OCI-LY3 (cell line): Measurements from ENCODE around the gene NPC1L1.

Experiments
- H2AFZ ChIP-seq: fragments of 200-600, 300-600 bp; shearing (Covaris generic); 2 replicates; pipeline ENCODE4 v1.6.0; 2014; ENCODE audit warnings: antibody characterized with exemption, low read depth, low read length
- H3K27ac ChIP-seq: fragments of 200-600, 300-600 bp; sonication (generic); 2 replicates; pipeline ENCODE4 v1.5.1; 2014; ENCODE audit warnings: mild to moderate bottlenecking, low read length, moderate library complexity, mixed read lengths
- H3K27me3 ChIP-seq: fragments of 200-600, 300-600 bp; sonication (generic); 2 replicates; pipeline ENCODE4 v1.6.1; 2014; ENCODE audit warnings: low read depth, low read length, mixed read lengths
- H3K36me3 ChIP-seq: fragments of 200-600, 300-600 bp; sonication (generic); replicated peaks from 2 replicates; pipeline ENCODE3; 2014; ENCODE audit warnings: low read depth, low read length, mixed read lengths
- H3K4me1 ChIP-seq: fragments of 300-600, 200-600 bp; sonication (generic); 2 replicates; pipeline ENCODE4 v1.6.1; 2014; ENCODE audit warnings: low read length, mixed read lengths
- H3K4me2 ChIP-seq: fragments of 200-600, 300-600 bp; sonication (generic); 2 replicates; pipeline ENCODE4 v1.6.1; 2014; ENCODE audit warnings: low read length, mixed read lengths
- H3K4me3 ChIP-seq: fragments of 300-600, 200-600 bp; sonication (generic); 2 replicates; pipeline ENCODE4 v1.5.1; 2014; ENCODE audit warnings: antibody characterized with exemption, mild to moderate bottlenecking, low read length, moderate library complexity
- H3K79me2 ChIP-seq: fragments of 300-600, 200-600 bp; shearing (Covaris generic); 2 replicates; pipeline ENCODE4 v1.6.1; 2014; ENCODE audit warnings: mild to moderate bottlenecking, low read length, mixed read lengths
- H3K9ac ChIP-seq: fragments of 300-600, 200-600 bp; shearing (Covaris generic); 2 replicates; pipeline ENCODE4 v1.6.0; 2014; ENCODE audit warnings: mild to moderate bottlenecking, low read length, moderate library complexity
- H3K9me3 ChIP-seq: fragments of 200-600, 300-600 bp; shearing (Covaris generic); 2 replicates; pipeline ENCODE4 v1.6.1; 2014; ENCODE audit warnings: low read length, mixed read lengths; ENCODE audit not compliant: insufficient read depth
- H4K20me1 ChIP-seq: fragments of 200-600, 300-600 bp; sonication (generic); 2 replicates; pipeline ENCODE4 v1.6.1; 2016; ENCODE audit warnings: low read length, mixed read lengths; ENCODE audit not compliant: insufficient read depth
- CTCF ChIP-seq: fragments of 200-600, 300-600 bp; sonication (generic); IDR thresholded peaks from 2 replicates; pipeline ENCODE4 v1.5.1; 2014; ENCODE audit warnings: antibody characterized with exemption, low read length, low read depth
- EZH2phosphoT487 ChIP-seq: fragments of 200-600 bp; shearing (Covaris generic); IDR thresholded peaks from 2 replicates; pipeline ENCODE4 v1.6.1; 2018; ENCODE audit warnings: antibody characterized with exemption, mixed run types, low read depth

NPC1L1 gene

GRCh38 chr7:44498230-44498954, 42.7 kb downstream of the NPC1L1 start:
- Histone ChIP-seq H3K79me2 (no peaks in the 10 kb centered on the region), H3K4me1 (no peaks in the 10 kb centered on the region), H3K36me3 (no peaks in the 10 kb centered on the region), H4K20me1 (no peaks in the 10 kb centered on the region), H3K4me2 (no peak overlapping the region), H3K9ac (no peak overlapping the region), H3K9me3 (no peaks in the 10 kb centered on the region), H3K27me3 (no peaks in the 10 kb centered on the region), H3K4me3 (no peak overlapping the region), H3K27ac (no peak overlapping the region), H2AFZ (no peak overlapping the region)
- TF ChIP-seq CTCF = no peak
- no peak for TF ChIP-seq EZH2phosphoT487

GRCh38 chr7:44497155-44498027, 43.7 kb downstream of the NPC1L1 start:
- Histone ChIP-seq H3K9me3 (no peaks in the 10 kb centered on the region), H3K27ac (no peak overlapping the region), H3K4me1 (no peaks in the 10 kb centered on the region), H3K79me2 (no peaks in the 10 kb centered on the region), H2AFZ (no peak overlapping the region), H3K4me2 (no peak overlapping the region), H3K36me3 (no peaks in the 10 kb centered on the region), H3K9ac (no peak overlapping the region), H4K20me1 (no peaks in the 10 kb centered on the region), H3K4me3 (no peak overlapping the region), H3K27me3 (no peaks in the 10 kb centered on the region)
- TF ChIP-seq CTCF (no peak), EZH2phosphoT487 (no peak)

- Histone ChIP-seq H2AFZ (no peak overlapping the region), H3K79me2 (no peaks in the 10 kb centered on the region), H3K27ac (no peak overlapping the region), H3K4me2 (no peak overlapping the region), H4K20me1 (no peaks in the 10 kb centered on the region), H3K4me1 (peaks cover 1% of the 10 kb centered on the region; the same call in 1 of the 2 replicates), H3K9me3 (no peaks in the 10 kb centered on the region), H3K9ac (no peak overlapping the region), H3K27me3 (no peaks in the 10 kb centered on the region), H3K4me3 (no peak overlapping the region), H3K36me3 (no peaks in the 10 kb centered on the region)
- no peak for TF ChIP-seq CTCF
- TF ChIP-seq EZH2phosphoT487 = no peak
Observed at GRCh38 chr7:44496385-44496784, 44.7 kb downstream of the NPC1L1 start.

- H3K4me2 ChIP-seq = no peak overlapping the region
- no peak for TF ChIP-seq EZH2phosphoT487
- no peak for TF ChIP-seq CTCF
- H2AFZ ChIP-seq = no peak overlapping the region
- peaks cover 4% of the 10 kb centered on the region; the same call in 1 of the 2 replicates for H3K4me1 ChIP-seq
- no peak overlapping the region for H3K4me3 ChIP-seq
- H3K36me3 ChIP-seq = no peaks in the 10 kb centered on the region
- H3K27me3 ChIP-seq = no peaks in the 10 kb centered on the region
- peaks cover 4% of the 10 kb centered on the region for H3K79me2 ChIP-seq
- no peak overlapping the region for H3K27ac ChIP-seq
- no peak overlapping the region for H3K9ac ChIP-seq
- H3K9me3 ChIP-seq = no peaks in the 10 kb centered on the region
- no peaks in the 10 kb centered on the region for H4K20me1 ChIP-seq
Observed at GRCh38 chr7:44494960-44495359, 46.2 kb downstream of the NPC1L1 start.
